ENCODE results near the gene OR2A7. TPM values are rescaled to one million over a fixed set of nuclear protein-coding genes. Genes with fewer than 3 reads are reported as not detected.
"Not testable (repeated sequence)": the region's sequence is repeated elsewhere in the genome, so short reads cannot be mapped to it uniquely, and the experiment has no call there.

The OR2A7 gene
- total RNA-seq, 1 experiment from 2014 or later, result not detected

GRCh38 chr7:144292384-144293161 is 28.0 kb upstream of the OR2A7 start:
- H3K27me3 ChIP-seq (ENCODE audit: low read length); H3K27ac ChIP-seq (ENCODE audit: low read length); H3K9me2 ChIP-seq (replicated peaks; ENCODE audit: insufficient read depth, low read length); DNase-seq; H3K9ac ChIP-seq (ENCODE audit: low read length); H3K4me3 ChIP-seq (ENCODE audit: low read length); H3K9me3 ChIP-seq (ENCODE audit: low read length); H4K20me1 ChIP-seq (ENCODE audit: insufficient read depth, low read depth, low read length); H3K4me2 ChIP-seq (ENCODE audit: low read depth, low read length, poor library complexity, severe bottlenecking); H3K36me3 ChIP-seq (ENCODE audit: insufficient read depth, low read length); H2AFZ ChIP-seq (ENCODE audit: low read length); H3K4me1 ChIP-seq (ENCODE audit: low read length); H3K79me2 ChIP-seq (ENCODE audit: low read length): not testable (repeated sequence)

GRCh38 chr7:144291607-144292006 is 27.0 kb upstream of the OR2A7 start:
- not testable (repeated sequence) for H3K4me3 ChIP-seq (ENCODE audit: low read length); H3K9me2 ChIP-seq (replicated peaks; ENCODE audit: insufficient read depth, low read length); H3K9me3 ChIP-seq (ENCODE audit: low read length); H3K27me3 ChIP-seq (ENCODE audit: low read length); H3K4me1 ChIP-seq (ENCODE audit: low read length); H3K4me2 ChIP-seq (ENCODE audit: low read depth, low read length, poor library complexity, severe bottlenecking); H3K9ac ChIP-seq (ENCODE audit: low read length); H3K79me2 ChIP-seq (ENCODE audit: low read length); H2AFZ ChIP-seq (ENCODE audit: low read length); H4K20me1 ChIP-seq (ENCODE audit: insufficient read depth, low read depth, low read length); H3K27ac ChIP-seq (ENCODE audit: low read length); H3K36me3 ChIP-seq (ENCODE audit: insufficient read depth, low read length)
- DNase-seq, result peak; percentile 33

GRCh38 chr7:144287171-144287784 is 22.7 kb upstream of the OR2A7 start:
- not testable (repeated sequence) for H3K36me3 ChIP-seq (ENCODE audit: insufficient read depth, low read length); H3K4me3 ChIP-seq (ENCODE audit: low read length)

DNA sequence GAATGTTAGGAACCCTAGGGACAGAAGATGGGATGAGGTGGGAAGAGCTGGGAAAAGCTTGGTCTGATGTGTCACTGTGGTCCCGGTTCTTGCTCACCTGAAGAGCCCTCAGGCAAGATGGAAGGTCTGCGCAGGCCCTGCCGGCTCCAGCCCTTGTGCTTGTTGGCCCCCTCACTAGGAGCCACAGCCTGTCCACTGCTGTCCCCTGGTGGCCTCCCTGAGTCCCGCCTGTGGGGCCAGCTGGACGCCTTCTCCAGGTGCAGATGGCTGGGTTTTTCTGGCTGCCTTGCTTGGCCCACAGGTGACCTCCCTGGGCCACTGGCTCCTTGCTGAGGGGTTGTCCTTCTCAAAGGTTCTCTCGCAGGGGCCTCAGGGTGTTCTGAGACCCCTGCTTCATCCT is 19.1 kb upstream of the OR2A7 start:
- not testable (repeated sequence) for H2AFZ ChIP-seq (ENCODE audit: low read length); H3K9ac ChIP-seq (ENCODE audit: low read length); H3K4me3 ChIP-seq (ENCODE audit: low read length); DNase-seq; H3K4me2 ChIP-seq (ENCODE audit: low read depth, low read length, poor library complexity, severe bottlenecking); H3K27ac ChIP-seq (ENCODE audit: low read length); H3K36me3 ChIP-seq (ENCODE audit: insufficient read depth, low read length); H3K9me2 ChIP-seq (replicated peaks; ENCODE audit: insufficient read depth, low read length); H4K20me1 ChIP-seq (ENCODE audit: insufficient read depth, low read depth, low read length); H3K9me3 ChIP-seq (ENCODE audit: low read length); H3K4me1 ChIP-seq (ENCODE audit: low read length); H3K27me3 ChIP-seq (ENCODE audit: low read length); H3K79me2 ChIP-seq (ENCODE audit: low read length)

More at GRCh38 chr7:144287171-144287784, 22.7 kb upstream of the OR2A7 start:
- H3K27me3 ChIP-seq (ENCODE audit: low read length); H3K9me3 ChIP-seq (ENCODE audit: low read length); H3K79me2 ChIP-seq (ENCODE audit: low read length); H3K27ac ChIP-seq (ENCODE audit: low read length); H3K9ac ChIP-seq (ENCODE audit: low read length); H3K4me1 ChIP-seq (ENCODE audit: low read length); H4K20me1 ChIP-seq (ENCODE audit: insufficient read depth, low read depth, low read length); H3K4me2 ChIP-seq (ENCODE audit: low read depth, low read length, poor library complexity, severe bottlenecking); DNase-seq; H2AFZ ChIP-seq (ENCODE audit: low read length); H3K9me2 ChIP-seq (replicated peaks; ENCODE audit: insufficient read depth, low read length): not testable (repeated sequence)

DNA sequence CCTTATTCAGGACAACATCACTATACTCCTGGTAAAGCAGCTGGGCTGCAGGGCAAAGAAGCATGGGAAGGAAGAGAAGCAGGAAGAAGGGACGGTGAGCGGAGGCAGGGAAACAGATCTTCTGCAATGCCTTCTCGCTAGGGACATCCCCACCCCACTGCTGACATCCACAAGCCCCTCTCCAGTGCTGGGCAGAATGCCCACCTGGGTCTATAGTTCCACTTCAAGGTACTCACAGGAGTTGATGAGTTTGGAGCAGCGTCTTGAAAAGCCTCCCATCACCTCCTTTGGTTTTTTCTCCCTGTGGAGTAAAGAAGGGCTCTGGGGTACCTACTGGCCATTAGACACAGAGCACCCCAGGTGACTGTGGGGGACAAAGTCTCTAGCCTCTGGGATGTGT is 17.9 kb upstream of the OR2A7 start:
- H4K20me1 ChIP-seq (ENCODE audit: insufficient read depth, low read depth, low read length); H3K9me2 ChIP-seq (replicated peaks; ENCODE audit: insufficient read depth, low read length); H2AFZ ChIP-seq (ENCODE audit: low read length); H3K27ac ChIP-seq (ENCODE audit: low read length); H3K9me3 ChIP-seq (ENCODE audit: low read length); H3K9ac ChIP-seq (ENCODE audit: low read length); DNase-seq; H3K4me1 ChIP-seq (ENCODE audit: low read length); H3K27me3 ChIP-seq (ENCODE audit: low read length); H3K36me3 ChIP-seq (ENCODE audit: insufficient read depth, low read length); H3K4me3 ChIP-seq (ENCODE audit: low read length); H3K79me2 ChIP-seq (ENCODE audit: low read length); H3K4me2 ChIP-seq (ENCODE audit: low read depth, low read length, poor library complexity, severe bottlenecking): not testable (repeated sequence)

DNA sequence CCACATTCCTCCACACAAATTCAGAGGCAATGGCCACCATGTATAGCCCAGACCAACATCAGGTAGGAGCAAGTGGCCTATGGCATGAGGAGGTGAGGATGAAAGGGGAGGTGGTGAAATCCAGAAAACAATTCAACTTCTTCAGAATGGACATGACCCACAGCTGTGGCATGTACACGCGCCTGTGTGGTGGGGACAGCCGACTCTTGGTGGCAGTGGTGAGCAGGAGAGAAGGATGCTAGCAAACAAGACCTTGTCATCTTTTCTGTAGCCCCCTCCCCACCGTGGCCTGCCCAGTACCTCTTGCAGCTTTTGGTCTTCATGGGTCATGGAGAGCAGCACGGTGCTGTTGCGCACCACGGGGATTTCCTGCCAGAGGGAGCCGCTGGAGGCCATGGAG is 17.4 kb upstream of the OR2A7 start:
- not testable (repeated sequence) for H3K9me2 ChIP-seq (replicated peaks; ENCODE audit: insufficient read depth, low read length); H3K79me2 ChIP-seq (ENCODE audit: low read length); H3K27me3 ChIP-seq (ENCODE audit: low read length); H3K4me2 ChIP-seq (ENCODE audit: low read depth, low read length, poor library complexity, severe bottlenecking); H3K36me3 ChIP-seq (ENCODE audit: insufficient read depth, low read length); H2AFZ ChIP-seq (ENCODE audit: low read length); H3K4me3 ChIP-seq (ENCODE audit: low read length); H3K9me3 ChIP-seq (ENCODE audit: low read length); DNase-seq; H3K4me1 ChIP-seq (ENCODE audit: low read length); H4K20me1 ChIP-seq (ENCODE audit: insufficient read depth, low read depth, low read length); H3K27ac ChIP-seq (ENCODE audit: low read length); H3K9ac ChIP-seq (ENCODE audit: low read length)

DNA sequence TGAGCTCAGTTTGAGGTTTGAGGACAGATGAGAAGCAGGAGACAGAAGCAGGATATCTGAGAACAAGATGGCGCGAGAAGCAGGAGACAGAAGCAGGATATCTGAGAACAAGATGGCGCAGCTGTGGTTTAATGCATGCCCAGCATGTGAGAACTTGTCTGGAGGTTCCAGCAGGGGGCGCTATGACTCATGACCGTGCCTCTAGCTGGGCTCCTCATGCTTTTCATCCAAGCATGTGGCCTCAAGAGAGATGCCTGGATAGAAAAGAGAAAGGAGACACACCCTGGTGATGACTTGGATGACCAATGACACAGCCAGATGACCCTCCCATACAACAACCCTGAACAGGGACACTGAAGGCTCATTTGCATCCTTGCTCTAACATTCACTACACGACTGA is 15.4 kb upstream of the OR2A7 start:
- not testable (repeated sequence) for H3K9me2 ChIP-seq (replicated peaks; ENCODE audit: insufficient read depth, low read length); H3K79me2 ChIP-seq (ENCODE audit: low read length); H3K9me3 ChIP-seq (ENCODE audit: low read length); H3K27me3 ChIP-seq (ENCODE audit: low read length); H2AFZ ChIP-seq (ENCODE audit: low read length); H4K20me1 ChIP-seq (ENCODE audit: insufficient read depth, low read depth, low read length); H3K4me3 ChIP-seq (ENCODE audit: low read length); H3K27ac ChIP-seq (ENCODE audit: low read length); H3K9ac ChIP-seq (ENCODE audit: low read length); DNase-seq; H3K36me3 ChIP-seq (ENCODE audit: insufficient read depth, low read length); H3K4me2 ChIP-seq (ENCODE audit: low read depth, low read length, poor library complexity, severe bottlenecking); H3K4me1 ChIP-seq (ENCODE audit: low read length)

DNA sequence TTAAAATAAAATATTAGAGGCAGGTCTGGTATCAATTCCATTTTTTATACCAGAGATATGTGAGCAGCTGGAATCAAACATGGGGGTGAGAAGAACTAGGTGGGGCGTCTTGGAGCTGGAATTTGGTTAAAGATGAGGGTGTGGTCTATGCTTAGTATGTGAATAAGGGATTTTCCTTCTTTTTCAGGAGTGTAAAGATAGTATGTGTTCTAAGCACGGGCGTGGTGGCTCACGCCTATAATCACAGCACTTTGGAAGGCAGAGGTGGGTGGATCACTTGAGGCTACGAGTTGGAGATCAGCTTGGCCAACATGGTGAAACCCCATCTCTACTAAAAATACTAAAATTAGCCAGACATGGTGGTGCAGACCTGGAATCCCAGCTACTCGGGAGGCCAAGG is 10.7 kb upstream of the OR2A7 start:
- not testable (repeated sequence) for H3K4me2 ChIP-seq (ENCODE audit: low read depth, low read length, poor library complexity, severe bottlenecking); H3K27ac ChIP-seq (ENCODE audit: low read length); H3K9me2 ChIP-seq (replicated peaks; ENCODE audit: insufficient read depth, low read length); H2AFZ ChIP-seq (ENCODE audit: low read length); H3K9me3 ChIP-seq (ENCODE audit: low read length); H4K20me1 ChIP-seq (ENCODE audit: insufficient read depth, low read depth, low read length); DNase-seq; H3K36me3 ChIP-seq (ENCODE audit: insufficient read depth, low read length); H3K4me1 ChIP-seq (ENCODE audit: low read length); H3K9ac ChIP-seq (ENCODE audit: low read length); H3K79me2 ChIP-seq (ENCODE audit: low read length); H3K27me3 ChIP-seq (ENCODE audit: low read length); H3K4me3 ChIP-seq (ENCODE audit: low read length)

Measured in Karpas-422 (cell line).